ENCODE data around the gene NIN. TPM values are rescaled to one million over a fixed set of nuclear protein-coding genes. Genes with fewer than 3 reads are reported as not detected.

NIN gene
- total RNA-seq, 1 donor from 2014 or later: 104 TPM

- Mint-ChIP-seq H3K36me3 (ENCODE audit: unreplicated experiment) (no peaks in the 10 kb centered on the region), H3K4me3 (ENCODE audit: unreplicated experiment) (no peak overlapping the region), H3K4me1 (ENCODE audit: low read depth, unreplicated experiment) (peaks cover 54% of the 10 kb centered on the region), H3K9me3 (ENCODE audit: unreplicated experiment) (peaks cover 3% of the 10 kb centered on the region), H3K27ac (ENCODE audit: unreplicated experiment) (peak overlapping the region; percentile 9), H3K27me3 (ENCODE audit: unreplicated experiment) (no peaks in the 10 kb centered on the region)
- DNase-seq: no peak
- TF ChIP-seq CTCF (IDR thresholded peaks at IDR 0.05; ENCODE audit: partially characterized antibody, unreplicated experiment): no peak
Observed at GRCh38 chr14:50798048-50798421, 32.9 kb downstream of the NIN start.

DNA sequence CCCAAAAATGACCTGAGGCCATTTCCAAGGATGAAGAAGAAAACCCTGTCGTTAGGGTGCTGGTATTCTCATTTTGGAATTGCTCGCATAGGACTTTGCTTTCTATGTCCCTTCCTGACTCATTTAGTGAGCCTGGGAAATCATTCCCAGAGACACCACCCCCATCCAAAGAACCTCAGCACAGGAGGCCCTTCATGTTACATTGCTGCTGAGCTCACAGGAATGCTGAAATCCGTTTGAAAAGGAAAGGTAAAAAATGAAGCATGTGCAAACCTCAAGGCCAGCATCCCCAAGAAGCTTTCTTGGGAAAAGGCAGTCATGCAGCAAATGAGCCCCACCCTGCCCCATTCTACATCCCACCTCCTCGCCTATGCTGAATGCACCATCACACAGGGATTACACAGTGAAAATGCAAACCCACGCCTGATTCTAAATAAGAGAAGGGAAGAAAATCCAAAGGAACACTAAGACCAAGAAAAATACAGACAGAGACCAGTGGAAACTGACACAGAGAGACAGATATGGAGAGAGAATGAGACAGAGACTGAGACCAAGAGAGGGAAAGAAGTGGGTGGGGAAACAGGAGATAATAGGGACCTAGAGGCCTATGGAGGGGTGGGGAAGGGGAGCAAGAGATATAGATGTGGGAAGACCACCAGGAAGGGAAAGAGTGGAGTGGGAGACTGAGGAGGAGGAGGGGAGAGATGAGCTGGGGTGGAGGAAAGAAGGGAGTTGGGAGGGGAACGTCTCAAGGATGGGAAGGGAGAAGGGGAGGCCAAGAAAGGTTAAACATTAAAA lies 33.5 kb downstream of the NIN start:
- DNase-seq: no peak
- H3K27me3 Mint-ChIP-seq (ENCODE audit: unreplicated experiment): no peaks in the 10 kb centered on the region
- H3K4me3 Mint-ChIP-seq (ENCODE audit: unreplicated experiment): peak overlapping the region; percentile 27
- TF ChIP-seq CTCF (IDR thresholded peaks at IDR 0.05; ENCODE audit: partially characterized antibody, unreplicated experiment): no peak
- peaks cover 3% of the 10 kb centered on the region for H3K9me3 Mint-ChIP-seq (ENCODE audit: unreplicated experiment)
- H3K36me3 Mint-ChIP-seq (ENCODE audit: unreplicated experiment): peaks cover 3% of the 10 kb centered on the region
- H3K4me1 Mint-ChIP-seq (ENCODE audit: low read depth, unreplicated experiment): peaks cover 59% of the 10 kb centered on the region
- peak overlapping the region; percentile 52 for H3K27ac Mint-ChIP-seq (ENCODE audit: unreplicated experiment)

GRCh38 chr14:50796390-50796789 lies 34.6 kb downstream of the NIN start:
- peaks cover 3% of the 10 kb centered on the region for H3K9me3 Mint-ChIP-seq (ENCODE audit: unreplicated experiment)
- H3K27ac Mint-ChIP-seq (ENCODE audit: unreplicated experiment): peak overlapping the region; percentile 90
- H3K4me3 Mint-ChIP-seq (ENCODE audit: unreplicated experiment): peak overlapping the region; percentile 69
- peaks cover 61% of the 10 kb centered on the region for H3K4me1 Mint-ChIP-seq (ENCODE audit: low read depth, unreplicated experiment)
- no peak for DNase-seq
- TF ChIP-seq CTCF (IDR thresholded peaks at IDR 0.05; ENCODE audit: partially characterized antibody, unreplicated experiment): no peak
- peaks cover 7% of the 10 kb centered on the region for H3K36me3 Mint-ChIP-seq (ENCODE audit: unreplicated experiment)
- no peaks in the 10 kb centered on the region for H3K27me3 Mint-ChIP-seq (ENCODE audit: unreplicated experiment)

DNA sequence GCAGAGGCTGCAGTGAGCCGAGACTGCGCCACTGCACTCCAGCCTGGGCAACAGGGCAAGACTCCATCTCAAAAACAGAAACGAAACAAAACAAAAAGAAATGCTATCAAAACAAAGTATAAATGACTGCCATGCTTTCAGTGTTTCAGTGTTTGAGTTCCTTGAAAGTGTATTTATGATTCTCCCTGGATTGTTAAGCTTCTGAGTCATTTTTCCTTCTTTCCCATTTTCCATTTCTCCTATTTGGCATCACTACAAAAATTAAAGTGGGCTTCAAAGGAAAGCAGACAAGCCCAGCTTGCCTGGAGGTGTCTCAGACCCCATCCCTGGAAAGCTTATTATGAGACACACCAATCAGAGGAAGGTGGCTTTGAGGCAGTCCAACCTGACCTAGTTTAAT lies 35.1 kb downstream of the NIN start:
- peaks cover 63% of the 10 kb centered on the region for H3K4me1 Mint-ChIP-seq (ENCODE audit: low read depth, unreplicated experiment)
- peaks cover 7% of the 10 kb centered on the region for H3K36me3 Mint-ChIP-seq (ENCODE audit: unreplicated experiment)
- no peak for DNase-seq
- peak overlapping the region; percentile 69 for H3K4me3 Mint-ChIP-seq (ENCODE audit: unreplicated experiment)
- TF ChIP-seq CTCF (IDR thresholded peaks at IDR 0.05; ENCODE audit: partially characterized antibody, unreplicated experiment): no peak
- peak overlapping the region; percentile 90 for H3K27ac Mint-ChIP-seq (ENCODE audit: unreplicated experiment)
- H3K27me3 Mint-ChIP-seq (ENCODE audit: unreplicated experiment): no peaks in the 10 kb centered on the region
- H3K9me3 Mint-ChIP-seq (ENCODE audit: unreplicated experiment): peaks cover 3% of the 10 kb centered on the region

- peak overlapping the region; percentile 74 for H3K4me3 Mint-ChIP-seq (ENCODE audit: unreplicated experiment)
- peaks cover 63% of the 10 kb centered on the region for H3K4me1 Mint-ChIP-seq (ENCODE audit: low read depth, unreplicated experiment)
- no peak for TF ChIP-seq CTCF (IDR thresholded peaks at IDR 0.05; ENCODE audit: partially characterized antibody, unreplicated experiment)
- peaks cover 3% of the 10 kb centered on the region for H3K9me3 Mint-ChIP-seq (ENCODE audit: unreplicated experiment)
- H3K27me3 Mint-ChIP-seq (ENCODE audit: unreplicated experiment): no peaks in the 10 kb centered on the region
- DNase-seq: no peak
- peak overlapping the region; percentile 90 for H3K27ac Mint-ChIP-seq (ENCODE audit: unreplicated experiment)
- H3K36me3 Mint-ChIP-seq (ENCODE audit: unreplicated experiment): peaks cover 7% of the 10 kb centered on the region
Observed at GRCh38 chr14:50795142-50795541, 35.8 kb downstream of the NIN start.
